HG02610 (cell line): Measurements from ENCODE around the gene SLC32A1.

Experiments
- ATAC-seq: cut with Tn5 transposase; IDR thresholded peaks from one replicate; pipeline ENCODE4 v1.9.1; 2021; ENCODE audit warnings: mild to moderate bottlenecking, moderate library complexity; ENCODE audit not compliant: unreplicated experiment

SLC32A1 gene, protein sequence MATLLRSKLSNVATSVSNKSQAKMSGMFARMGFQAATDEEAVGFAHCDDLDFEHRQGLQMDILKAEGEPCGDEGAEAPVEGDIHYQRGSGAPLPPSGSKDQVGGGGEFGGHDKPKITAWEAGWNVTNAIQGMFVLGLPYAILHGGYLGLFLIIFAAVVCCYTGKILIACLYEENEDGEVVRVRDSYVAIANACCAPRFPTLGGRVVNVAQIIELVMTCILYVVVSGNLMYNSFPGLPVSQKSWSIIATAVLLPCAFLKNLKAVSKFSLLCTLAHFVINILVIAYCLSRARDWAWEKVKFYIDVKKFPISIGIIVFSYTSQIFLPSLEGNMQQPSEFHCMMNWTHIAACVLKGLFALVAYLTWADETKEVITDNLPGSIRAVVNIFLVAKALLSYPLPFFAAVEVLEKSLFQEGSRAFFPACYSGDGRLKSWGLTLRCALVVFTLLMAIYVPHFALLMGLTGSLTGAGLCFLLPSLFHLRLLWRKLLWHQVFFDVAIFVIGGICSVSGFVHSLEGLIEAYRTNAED

DNA sequence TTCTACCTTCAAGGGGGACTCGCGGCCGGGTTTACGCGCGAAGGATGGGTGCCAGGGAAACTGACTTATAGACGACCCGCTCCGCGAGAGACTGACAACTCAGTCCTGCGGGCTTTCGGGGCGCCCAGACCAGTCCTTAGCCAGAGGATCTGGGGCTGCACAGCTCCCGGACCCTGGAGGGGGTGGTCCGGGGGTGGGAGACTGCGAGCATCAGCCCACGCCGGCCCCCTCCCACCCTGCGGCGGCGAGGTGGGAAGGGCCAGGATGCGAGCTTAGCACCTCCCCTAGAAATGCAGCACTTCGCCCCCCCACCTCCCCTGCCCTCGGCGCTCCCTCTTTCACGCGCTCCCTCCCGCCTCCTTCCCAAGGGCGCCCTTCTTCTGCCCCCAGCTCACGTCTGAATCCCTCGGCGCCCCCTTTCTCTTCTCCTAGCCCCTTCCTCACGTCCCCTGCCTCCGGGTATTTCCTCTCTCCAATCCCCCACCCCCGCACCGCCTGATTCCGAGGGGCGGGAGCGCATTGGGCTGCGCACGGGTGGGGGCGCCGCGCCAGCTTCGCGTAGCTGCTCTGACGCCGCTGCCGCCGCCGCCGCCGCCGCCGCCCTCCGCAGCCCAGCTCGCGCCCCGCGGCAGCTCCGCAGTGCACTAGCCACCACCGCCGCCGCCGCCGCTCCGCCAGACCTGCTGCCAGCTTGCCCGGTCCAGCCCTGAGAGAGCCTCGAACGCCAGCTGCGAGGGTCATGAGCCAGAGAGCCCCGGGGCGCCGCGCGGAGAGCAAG lies at the start of gene SLC32A1:
TSS of gene SLC32A1 (plus strand) at position 639 of the 778 bp plus-strand sequence. CDS start 239 bp downstream, outside the sequence.
- no peak for ATAC-seq

DNA sequence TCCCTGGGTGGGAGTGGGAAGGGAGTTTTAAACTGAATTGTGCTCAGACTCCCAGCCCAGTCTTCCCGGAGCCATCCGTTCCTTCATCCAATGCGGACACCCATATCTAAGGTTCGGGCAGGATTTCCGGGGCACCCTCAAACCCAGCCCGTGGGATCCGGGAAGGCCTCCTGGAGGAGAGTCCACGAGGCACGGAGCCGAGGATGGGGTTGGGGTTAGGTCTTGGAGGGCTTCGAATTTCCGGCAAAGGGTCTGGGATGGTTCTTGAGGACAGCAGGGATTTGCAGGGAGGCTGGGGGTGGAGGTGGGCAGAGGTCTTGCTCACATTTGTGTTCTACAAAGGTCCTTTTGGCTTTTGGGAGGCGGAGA lies 49.5 kb upstream of the SLC32A1 start:
- no peak for ATAC-seq

DNA sequence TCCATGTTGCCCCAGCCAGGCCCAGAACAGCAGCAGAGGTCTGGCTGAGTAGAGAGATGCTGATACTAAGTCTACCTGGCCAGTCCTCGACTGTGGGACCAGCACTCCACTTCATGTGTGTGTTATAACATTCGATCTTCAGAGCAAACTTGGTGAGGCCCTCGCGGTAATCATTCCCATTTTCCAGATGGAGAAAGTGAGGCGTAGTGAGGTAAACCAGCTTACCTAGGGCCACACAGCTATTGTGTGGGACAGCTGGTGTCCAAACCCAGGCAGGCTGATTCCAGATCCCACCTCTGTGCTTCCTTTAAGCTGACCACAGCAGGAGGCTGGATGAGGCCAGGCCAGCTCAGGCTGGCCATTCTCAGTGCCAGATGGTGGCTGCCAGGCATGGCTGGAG lies 47.7 kb upstream of the SLC32A1 start:
- ATAC-seq: no peak

DNA sequence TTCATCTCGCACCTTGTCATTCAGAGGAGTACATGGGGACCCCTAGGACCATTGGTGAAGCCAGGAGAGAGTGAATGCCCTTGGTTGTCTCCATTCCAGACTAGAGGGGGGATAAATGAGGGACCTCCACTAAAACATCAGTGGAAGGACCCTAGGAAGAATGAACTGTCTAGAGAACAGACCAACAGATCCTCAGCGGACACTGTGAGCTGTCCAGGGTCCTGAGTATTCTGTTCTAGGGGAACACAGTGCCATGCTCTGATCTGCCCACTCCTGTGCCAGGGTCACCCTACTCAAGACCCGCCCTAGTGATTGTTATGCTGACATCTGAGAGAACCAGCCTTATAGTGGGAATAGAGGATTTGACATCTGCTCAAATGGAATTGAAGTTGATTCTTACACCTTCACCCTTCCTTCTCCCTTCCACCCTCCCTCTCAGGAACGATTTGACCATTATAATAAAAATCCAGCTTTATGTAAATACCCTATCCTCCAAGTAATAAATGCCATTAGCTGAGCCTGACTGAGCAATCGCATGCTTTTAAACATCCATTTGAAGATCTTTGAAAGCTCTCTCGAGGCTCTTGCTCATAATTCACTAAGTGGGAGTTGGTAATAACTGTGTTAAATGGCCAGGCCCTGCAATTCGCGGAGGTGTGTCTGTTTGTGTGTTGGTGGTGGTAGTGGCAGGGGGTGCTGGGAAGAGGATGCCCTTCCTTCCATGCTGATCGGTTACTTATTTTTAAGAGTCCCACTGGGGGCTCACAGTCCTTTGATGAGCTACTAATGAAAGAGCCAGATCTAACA lies 43.6 kb upstream of the SLC32A1 start:
- ATAC-seq: no peak

DNA sequence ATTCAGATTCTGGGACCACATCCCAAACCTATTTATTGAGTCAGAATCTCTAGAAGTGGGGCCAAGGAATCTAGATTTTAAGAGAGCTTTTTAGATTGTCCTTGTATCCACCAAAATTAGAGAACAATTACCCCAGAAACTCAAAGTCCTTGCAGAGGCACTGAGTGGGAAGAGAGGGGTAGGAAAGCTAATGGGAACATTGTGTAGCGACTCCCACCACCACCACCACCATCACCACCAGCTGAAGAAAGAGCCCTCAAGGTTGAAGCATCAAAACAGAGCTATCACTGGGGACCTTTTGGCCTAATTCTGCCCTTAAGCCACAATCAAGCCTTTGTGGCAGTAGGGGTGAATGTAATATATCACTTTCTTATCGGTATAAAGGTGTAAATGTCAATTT lies 39.0 kb upstream of the SLC32A1 start:
- no peak for ATAC-seq

DNA sequence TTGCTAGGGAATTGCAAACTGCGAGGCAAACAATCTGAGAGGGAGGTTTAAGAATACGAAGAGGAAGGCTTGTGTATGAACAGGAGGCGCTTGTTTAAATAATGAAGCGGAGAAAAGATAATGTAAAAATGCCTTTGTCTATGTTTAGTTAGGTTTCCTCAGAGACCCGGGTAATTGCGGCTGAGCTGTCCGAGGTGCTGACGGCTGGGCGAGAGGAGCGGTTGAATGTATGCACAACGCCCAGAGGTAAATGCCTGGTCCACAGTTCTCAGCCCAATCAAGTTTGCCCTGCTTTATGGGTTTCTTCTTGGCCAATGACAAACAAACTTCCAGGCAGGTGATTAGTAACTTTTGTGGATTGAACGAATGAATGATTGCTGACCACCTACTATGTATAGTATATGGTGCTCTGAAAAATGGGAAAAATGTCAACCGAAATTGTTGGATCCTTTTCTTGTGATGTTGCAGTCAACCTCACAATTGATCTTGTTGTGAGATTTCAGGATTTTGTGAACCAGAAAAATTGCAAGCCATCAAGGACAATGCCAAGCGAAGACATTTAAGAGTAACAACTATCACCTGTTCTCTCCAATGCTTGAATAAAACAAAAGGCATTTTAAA lies 38.3 kb upstream of the SLC32A1 start:
- ATAC-seq: no peak

DNA sequence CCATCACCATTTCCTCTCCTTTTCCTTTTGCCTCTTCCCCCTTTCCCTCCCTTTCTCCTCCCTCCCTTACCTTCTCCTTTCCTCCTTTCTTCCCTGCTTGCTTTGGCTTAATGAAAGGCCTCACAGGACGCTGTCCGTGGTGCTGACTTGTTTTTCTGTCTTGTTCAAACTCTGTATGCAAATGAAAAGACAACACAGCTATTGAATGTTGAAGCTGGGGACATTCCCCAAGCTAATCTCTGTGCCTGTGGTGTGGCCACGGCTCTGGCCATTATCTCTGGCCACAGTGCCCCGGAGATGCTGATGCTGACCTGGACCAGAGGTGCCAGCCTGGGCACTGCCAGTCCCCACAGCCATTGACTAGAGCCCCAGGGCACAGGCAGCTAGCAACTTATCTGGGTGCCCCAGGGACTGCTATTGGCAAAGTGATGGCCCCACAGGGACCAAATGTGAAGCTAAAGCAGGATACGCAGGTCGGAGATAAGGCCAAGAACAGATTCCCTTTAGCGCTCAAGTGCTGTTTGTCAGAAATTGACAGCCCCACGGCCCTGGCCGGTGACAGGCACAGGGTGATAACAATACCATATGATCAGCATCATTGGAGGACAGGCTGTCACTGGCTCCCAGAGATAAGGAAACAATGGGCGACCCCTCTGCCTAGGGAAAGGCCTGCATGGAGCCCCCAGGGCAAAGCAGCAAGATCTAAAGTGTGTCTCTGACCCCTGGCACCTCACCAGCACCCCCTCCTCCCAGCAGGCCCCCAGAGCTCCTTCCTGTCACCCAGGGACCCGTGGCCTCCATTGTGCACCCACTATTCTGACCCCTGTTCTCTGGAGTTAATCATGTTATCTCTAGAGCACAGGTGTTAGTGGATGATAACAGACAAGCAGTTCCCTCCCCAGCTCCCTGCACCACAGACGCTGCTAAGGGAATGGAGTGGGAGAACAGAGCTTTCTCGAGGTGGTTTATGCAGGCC lies 31.6 kb upstream of the SLC32A1 start:
- ATAC-seq: no peak

DNA sequence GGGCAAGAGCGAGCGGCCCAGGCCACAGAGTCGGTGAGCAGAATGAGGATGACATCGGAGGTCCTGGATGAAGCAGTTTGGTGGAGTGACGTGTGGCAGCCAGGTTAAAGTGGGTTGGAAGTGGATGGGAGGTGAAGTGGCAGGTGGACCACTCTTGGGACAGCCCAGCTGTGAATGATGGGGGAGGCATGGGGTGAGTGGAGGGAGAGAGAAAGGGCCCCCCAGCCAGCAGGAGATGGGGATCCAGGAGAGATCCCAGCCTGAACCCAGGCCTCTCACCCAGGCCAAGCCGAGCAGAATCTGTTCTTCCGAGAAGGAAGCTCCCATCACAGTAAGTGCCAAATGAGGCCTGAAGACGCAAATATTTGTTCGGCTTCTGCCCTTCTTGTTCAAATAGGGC lies 27.0 kb upstream of the SLC32A1 start:
- no peak for ATAC-seq

DNA sequence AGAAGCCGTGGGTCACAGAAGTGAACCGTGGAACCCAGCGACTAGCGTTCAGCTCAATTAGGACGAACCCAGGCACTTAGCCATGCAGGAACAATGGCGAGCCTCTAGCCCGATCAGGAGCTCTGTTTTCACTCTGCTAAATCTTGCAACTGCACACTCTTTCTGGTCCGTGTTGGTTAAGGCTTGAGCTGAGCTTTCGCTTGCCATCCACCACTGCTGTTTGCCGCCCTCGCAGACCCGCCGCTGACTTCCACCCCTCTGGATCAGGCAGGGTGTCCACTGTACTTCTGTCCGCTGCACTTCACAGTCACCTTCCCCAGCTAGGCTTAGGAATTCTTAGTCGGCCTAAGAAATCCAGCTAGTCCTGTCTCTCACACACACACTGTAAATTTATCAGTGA lies 25.7 kb upstream of the SLC32A1 start:
- ATAC-seq: no peak

DNA sequence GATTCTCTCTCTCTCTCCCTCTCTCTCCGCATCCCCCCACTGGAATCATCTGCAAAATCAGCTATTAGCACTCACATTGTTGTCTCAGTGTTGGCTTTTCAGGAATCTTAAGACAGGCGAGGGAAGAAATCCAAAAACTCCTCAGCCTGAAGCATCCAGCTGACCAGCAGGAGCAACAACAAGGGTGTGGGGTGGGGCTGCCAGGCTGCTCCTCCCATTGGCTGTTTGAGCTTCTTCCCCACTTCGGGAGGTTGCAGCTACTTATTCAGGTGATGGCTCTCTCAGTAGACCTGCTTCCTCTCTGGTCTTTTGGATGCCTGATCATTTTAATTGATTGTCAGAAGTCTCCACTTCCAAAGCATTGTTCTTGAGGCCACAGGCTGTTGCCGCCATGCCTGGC lies 24.1 kb upstream of the SLC32A1 start:
- no peak for ATAC-seq

DNA sequence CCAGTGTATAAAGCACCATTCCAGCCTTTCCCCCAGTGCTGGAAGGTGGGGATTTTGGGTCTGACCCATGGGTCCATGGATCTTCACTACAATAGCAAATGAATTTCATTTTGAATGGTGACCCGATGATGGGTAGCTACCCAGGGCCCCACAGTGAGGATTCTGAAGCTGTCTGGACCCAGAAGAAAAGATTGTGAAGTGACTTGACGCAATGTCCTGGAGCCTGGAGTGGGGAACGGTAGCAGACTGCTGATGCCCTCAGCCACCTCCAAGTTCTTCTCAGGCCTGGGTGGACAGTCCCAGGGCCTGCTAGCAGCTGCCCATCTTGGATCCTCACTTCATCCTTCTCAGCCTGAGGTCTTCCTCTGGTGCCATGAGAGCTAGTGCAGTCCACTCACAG lies 23.4 kb upstream of the SLC32A1 start:
- ATAC-seq: no peak

DNA sequence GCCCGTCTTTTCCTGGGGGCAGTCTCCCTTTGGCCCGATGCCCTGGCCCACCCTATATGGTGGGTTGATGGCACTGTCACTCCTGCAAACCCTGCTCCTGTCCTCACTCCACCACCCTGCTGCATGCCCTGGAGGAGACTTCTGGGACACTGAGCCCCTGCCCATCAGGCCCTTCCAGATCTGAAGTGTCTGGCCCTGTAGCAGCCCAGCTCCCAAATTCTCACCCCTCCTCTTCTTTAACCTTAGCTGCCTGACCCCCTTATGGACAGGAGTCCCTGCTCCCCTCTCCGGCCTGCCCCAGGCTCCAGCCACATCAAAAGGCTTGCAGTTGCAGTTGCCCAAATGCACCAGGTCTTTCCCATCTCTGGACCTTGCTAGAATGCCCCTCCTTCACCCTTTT lies 20.8 kb upstream of the SLC32A1 start:
- ATAC-seq: no peak

DNA sequence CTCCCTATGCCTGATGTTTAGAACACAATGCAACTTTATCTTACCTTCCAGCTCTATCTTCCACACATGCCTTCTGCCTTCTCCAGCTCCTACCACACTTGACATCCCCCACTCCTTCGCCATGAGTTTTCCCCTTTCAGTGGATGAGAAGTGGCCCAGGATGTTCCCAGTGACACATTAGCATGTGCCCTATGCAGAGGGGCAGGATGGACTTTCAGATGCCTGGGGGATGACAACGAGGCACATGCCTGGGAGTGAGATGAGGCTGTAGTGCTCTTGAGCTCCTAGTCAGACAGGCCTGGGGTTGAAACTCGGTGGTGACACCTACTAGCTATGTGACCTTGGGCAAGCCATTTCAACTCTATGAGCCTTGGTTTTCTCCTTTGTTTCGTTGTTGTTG lies 20.1 kb upstream of the SLC32A1 start:
- ATAC-seq: no peak

DNA sequence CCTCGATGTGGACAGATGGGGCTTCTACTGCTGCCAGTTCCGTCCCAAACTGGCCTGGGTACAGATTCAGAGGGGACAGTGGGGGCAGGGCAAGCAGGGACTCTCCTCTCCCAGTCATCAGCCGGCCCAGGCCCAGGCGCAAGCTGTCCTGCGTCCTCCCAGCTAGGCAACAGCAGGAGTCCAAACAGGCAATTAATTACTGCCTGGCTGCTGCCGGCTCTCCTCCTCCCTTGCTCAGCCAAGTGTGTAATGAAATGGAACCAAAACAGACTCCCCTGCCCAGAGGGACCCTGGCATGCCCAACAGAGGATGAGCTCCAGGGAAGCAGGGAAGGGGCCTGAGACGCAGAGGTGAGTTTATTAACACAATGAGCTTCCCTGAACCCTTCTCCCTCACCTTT lies 17.8 kb upstream of the SLC32A1 start:
- ATAC-seq: no peak

DNA sequence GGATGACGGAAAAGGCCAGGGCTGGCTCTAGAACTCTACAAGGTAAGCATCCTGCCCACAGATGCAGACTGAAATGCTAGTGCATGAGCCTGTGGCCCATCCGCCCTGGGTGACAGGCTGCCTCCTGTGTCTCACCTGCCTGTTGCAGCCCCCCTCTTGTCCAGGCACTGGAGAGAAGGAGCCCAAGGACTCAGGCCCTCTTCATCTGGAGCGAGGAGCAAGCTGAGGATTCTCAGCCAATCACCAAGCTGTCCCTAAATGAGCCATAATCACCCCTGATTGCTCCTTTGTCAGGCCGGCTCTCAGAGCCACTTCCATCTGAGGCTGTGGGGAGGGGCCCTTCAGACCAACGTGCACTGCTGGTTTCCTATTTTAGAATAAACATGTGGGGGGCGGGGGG lies 10.0 kb upstream of the SLC32A1 start:
- ATAC-seq: no peak

DNA sequence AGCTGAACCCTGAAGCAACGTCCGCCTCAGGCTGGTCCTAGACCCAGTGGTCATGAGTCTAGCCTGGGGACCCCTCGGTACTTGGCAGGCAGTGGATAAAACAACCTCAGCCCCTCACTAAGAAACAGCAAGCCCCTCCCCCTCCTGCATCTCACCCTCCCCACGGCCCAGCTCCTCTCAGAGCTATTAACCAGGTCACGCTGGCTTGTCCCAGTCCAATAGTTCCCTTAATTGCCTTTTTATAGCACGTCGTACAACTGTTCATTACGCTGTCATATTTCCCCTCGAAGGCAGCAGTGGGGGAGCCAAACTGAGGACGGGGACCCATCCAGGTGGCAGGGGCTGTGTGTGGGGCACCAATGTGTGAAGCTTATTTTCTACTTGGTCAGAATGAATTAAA lies 8.6 kb upstream of the SLC32A1 start:
- no peak for ATAC-seq

DNA sequence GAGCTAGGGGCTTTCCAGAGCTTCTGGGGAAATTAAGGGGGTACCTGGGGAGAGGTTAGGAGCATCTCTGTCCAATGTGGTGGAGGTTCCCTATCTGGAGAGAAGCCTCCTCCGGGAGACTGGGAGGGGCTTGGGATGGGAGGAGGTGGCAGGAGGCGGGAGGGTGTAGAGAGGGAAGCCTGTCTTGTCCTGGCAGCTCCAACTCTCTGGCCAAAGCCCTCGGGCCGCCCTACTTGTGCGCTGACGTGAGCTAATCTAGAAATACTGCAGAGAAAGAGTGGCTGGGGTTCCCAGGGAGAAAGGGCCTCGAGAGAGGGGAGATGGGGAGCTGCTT lies 1.6 kb upstream of the SLC32A1 start:
- ATAC-seq: no peak

DNA sequence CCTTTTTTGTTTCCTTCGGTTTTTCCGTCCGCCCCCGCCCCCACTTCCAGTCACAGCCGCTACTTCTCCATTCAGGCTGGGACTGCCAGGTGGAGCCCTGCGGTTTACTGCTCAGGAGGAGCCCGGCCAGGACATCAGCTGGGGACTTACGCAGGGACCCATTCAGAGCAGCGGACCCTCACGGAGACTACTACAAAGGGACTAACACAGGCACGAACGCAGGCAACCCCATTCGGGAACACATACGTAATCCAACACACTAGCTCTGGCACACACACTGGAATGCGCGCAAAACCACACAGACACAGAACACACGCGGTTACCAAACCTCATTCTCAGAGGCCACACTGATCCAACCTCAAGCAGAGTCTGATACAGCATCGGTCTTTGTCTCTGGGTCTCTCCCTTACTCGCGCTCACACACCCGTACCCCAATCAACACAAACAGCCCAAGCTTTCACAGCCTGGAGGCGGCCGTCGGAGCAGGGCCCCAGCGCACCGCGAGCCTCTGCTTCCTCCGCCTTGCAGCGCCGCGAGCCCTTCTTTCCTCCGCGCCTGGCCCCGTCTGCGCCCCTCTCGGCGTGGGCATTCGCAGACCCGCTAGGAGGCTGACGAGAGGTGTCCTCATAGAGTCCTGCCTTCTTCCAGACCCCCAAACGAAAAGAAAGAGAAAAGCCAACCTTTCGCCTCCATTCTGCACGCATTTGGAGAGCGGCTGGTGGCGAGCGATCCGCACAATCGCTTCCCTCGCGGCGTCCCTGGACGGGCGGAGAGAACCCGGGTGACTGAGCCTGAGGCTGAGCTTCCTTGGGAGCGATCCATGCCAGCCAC lies 1.1 kb upstream of the SLC32A1 start:
- no peak for ATAC-seq

DNA sequence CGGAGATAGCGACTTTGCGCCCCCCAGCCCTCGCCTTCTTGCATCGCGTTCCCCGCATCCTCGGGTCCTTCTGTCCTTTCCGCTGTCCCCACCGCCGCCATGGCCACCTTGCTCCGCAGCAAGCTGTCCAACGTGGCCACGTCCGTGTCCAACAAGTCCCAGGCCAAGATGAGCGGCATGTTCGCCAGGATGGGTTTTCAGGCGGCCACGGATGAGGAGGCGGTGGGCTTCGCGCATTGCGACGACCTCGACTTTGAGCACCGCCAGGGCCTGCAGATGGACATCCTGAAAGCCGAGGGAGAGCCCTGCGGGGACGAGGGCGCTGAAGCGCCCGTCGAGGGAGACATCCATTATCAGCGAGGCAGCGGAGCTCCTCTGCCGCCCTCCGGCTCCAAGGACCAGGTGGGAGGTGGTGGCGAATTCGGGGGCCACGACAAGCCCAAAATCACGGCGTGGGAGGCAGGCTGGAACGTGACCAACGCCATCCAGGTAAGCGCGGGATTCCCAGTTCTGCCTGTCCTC lies 401 bp downstream of the SLC32A1 start:
- ATAC-seq: no peak
